GM12874 (cell line): ENCODE data around the gene CADM1.

Experiments
- TF ChIP-seq, protein P1 (sequence below): IDR thresholded peaks from 2 replicates; pipeline ENCODE4 v1.5.1; 2011; ENCODE audit warnings: low read depth, mild to moderate bottlenecking, control low read depth, low read length, moderate library complexity; ENCODE audit not compliant: insufficient read depth

The CADM1 gene

GRCh38 chr11:115169251-115169650 lies 335.0 kb downstream of the CADM1 start:
- TF ChIP-seq, protein P1, sequence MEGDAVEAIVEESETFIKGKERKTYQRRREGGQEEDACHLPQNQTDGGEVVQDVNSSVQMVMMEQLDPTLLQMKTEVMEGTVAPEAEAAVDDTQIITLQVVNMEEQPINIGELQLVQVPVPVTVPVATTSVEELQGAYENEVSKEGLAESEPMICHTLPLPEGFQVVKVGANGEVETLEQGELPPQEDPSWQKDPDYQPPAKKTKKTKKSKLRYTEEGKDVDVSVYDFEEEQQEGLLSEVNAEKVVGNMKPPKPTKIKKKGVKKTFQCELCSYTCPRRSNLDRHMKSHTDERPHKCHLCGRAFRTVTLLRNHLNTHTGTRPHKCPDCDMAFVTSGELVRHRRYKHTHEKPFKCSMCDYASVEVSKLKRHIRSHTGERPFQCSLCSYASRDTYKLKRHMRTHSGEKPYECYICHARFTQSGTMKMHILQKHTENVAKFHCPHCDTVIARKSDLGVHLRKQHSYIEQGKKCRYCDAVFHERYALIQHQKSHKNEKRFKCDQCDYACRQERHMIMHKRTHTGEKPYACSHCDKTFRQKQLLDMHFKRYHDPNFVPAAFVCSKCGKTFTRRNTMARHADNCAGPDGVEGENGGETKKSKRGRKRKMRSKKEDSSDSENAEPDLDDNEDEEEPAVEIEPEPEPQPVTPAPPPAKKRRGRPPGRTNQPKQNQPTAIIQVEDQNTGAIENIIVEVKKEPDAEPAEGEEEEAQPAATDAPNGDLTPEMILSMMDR = no peak

GRCh38 chr11:115168686-115169085 lies 335.5 kb downstream of the CADM1 start:
- TF ChIP-seq, protein P1 = no peak

- TF ChIP-seq, protein P1 = no peak
These were observed 336.0 kb downstream of the CADM1 start for GRCh38 chr11:115168229-115168671.

DNA sequence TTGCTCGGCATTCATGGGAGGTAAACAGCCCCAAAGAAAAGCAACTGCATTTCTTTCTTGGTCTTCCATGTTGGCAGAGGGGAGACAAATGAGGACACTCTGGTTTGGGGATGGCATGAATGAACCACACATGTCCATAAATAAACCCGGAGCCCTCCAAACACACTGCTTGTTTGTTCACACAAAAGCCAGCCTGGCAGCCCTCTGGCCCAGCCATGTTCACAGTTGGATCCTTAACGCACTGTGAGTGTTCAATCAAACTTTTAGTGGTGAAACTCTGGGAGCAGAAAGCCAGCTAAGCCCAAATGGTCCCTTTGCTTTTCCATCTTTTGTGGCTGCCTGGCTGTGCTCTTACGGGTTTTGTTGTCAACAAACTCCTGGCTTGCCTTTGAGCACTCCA lies 336.8 kb downstream of the CADM1 start:
- TF ChIP-seq, protein P1 = no peak

GRCh38 chr11:115166820-115167219 lies 337.4 kb downstream of the CADM1 start:
- TF ChIP-seq, protein P1 = no peak

- TF ChIP-seq, protein P1 = no peak
These were observed 339.4 kb downstream of the CADM1 start for GRCh38 chr11:115164774-115165173.

DNA sequence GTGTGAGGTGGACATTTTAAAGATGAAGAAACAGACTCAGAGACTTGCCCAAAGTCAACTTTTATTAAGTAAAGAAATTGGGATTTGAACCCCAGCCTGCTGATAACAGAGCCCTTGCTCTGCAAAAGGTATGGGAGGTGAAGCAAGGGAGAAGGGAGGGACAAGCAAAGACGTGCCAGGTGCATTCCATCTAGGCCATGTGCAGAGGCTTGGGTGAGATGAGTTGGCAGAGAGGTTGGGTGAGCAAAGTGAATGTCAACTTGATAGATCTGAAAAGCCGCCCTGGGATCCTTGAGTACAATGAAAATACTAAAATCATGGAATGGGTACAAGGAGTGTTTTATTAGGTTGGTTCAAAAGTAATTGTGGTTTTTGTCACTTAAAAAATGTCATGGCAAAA lies 341.3 kb downstream of the CADM1 start:
- TF ChIP-seq, protein P1 = no peak

DNA sequence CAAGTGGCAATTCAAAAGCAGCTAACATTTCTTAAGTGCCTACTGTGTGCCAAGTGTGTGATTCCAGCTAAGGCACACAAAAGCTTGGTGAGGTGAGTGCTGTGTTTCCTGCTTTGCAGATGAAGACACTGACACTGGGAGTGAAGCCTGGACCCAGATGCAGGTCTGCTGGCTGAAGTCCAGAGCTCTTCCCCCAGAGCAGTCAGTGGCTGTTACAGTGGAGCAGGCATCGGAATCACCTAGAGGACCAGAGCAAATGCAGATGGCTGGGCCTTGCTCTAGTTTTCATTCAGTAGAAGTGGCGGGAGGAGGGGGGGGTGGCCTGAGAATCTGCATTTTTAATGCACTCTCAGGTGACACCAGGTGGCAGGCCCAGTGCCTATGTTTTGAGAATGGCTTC lies 342.3 kb downstream of the CADM1 start:
- TF ChIP-seq, protein P1 = no peak
